Right lobe of liver (tissue), 4 donors: ENCODE measurements around the gene LRRC10B.

Experiments
- POLR2A ChIP-seq: fragments of 450-650 bp; IDR thresholded peaks from one replicate; pipeline ENCODE4 v1.6.1; 2017; ENCODE audit warnings: antibody characterized with exemption, mild to moderate bottlenecking
- TF ChIP-seq, protein P1 (sequence below), 4 donors: fragments of 200-600 bp in 3 of 4; fragments of 450-650 bp in 1 of 4; IDR thresholded peaks; one replicate each; pipeline versions ENCODE4 v1.5.1 to v1.8.0; 2016 to 2022; ENCODE audit warnings: antibody characterized with exemption in 4 of 4, mild to moderate bottlenecking in 2 of 4
- donor health status: DM: no; HTN: no; CAD: no.
- donor health status: DM: no; HTN: no; CAD: no.
- donor health status: DM: no; HTN: yes; CAD: no.

- TF ChIP-seq, protein P1, sequence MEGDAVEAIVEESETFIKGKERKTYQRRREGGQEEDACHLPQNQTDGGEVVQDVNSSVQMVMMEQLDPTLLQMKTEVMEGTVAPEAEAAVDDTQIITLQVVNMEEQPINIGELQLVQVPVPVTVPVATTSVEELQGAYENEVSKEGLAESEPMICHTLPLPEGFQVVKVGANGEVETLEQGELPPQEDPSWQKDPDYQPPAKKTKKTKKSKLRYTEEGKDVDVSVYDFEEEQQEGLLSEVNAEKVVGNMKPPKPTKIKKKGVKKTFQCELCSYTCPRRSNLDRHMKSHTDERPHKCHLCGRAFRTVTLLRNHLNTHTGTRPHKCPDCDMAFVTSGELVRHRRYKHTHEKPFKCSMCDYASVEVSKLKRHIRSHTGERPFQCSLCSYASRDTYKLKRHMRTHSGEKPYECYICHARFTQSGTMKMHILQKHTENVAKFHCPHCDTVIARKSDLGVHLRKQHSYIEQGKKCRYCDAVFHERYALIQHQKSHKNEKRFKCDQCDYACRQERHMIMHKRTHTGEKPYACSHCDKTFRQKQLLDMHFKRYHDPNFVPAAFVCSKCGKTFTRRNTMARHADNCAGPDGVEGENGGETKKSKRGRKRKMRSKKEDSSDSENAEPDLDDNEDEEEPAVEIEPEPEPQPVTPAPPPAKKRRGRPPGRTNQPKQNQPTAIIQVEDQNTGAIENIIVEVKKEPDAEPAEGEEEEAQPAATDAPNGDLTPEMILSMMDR (IDR thresholded peaks at IDR 0.05): no peak
- no peak for TF ChIP-seq POLR2A
Measured at GRCh38 chr11:61533039-61533375, 24.5 kb downstream of the LRRC10B start.
